ENCODE results near the gene SLC7A14. TPM values are rescaled to one million over a fixed set of nuclear protein-coding genes. Genes with fewer than 3 reads are reported as not detected.

Gene SLC7A14
- total and polyA plus RNA-seq, 2 experiments from 2014 or later: 0.05 TPM; not detected in 1

DNA sequence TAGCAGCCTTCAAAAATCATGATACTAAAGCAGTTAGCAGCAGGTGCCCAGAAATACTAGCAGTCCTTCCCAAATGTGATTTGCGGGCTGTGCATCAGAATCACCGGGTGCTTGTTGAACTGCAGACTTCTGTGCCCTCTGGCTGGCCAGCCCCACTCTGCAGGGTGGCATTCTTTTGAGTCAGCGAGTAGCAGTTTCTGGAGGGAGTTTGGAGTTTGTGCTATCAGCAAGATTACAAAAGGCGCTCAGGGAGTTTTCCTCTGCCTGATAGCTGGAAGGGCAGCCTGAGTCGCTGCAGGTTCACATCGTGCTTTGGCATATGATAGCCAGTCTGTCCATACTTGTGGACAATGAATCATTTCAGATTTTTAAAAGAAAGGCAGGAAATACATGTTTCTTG, 109.6 kb downstream of the SLC7A14 start:
- no peaks in the 10 kb centered on the region for H3K36me3 ChIP-seq (ENCODE audit: low read depth)
- no peaks in the 10 kb centered on the region for H3F3A ChIP-seq (ENCODE audit: insufficient read depth)
- no peak overlapping the region for H3K9ac ChIP-seq
- TF ChIP-seq EZH2phosphoT487 (IDR thresholded peaks at IDR 0.05; ENCODE audit: insufficient read depth, low read depth) (no peak), EZH2 (IDR thresholded peaks at IDR 0.05; ENCODE audit: insufficient read depth, poor library complexity, severe bottlenecking) (no peak)
- H3K9me3 ChIP-seq (ENCODE audit: low read depth): no peaks in the 10 kb centered on the region
- in situ Hi-C loops (cut with MboI): no loop called here
- DNase-seq: no peak
- H3K79me2 ChIP-seq (ENCODE audit: insufficient read depth): no peaks in the 10 kb centered on the region
- no peaks in the 10 kb centered on the region for H3K9me2 ChIP-seq (ENCODE audit: insufficient read depth)
- no peaks in the 10 kb centered on the region for H4K20me1 ChIP-seq (ENCODE audit: insufficient read depth)
- no peak overlapping the region for H2AFZ ChIP-seq
- no peak overlapping the region for H3K4me2 ChIP-seq (ENCODE audit: unreplicated experiment)
- H3K27me3 ChIP-seq (replicated peaks; ENCODE audit: insufficient read depth): no peaks in the 10 kb centered on the region
- no peak overlapping the region for H3K27ac ChIP-seq
- no peak overlapping the region for H3K4me3 ChIP-seq
- 78 to 90% methylated on average over 6 of the region's 6 CpGs for WGBS, 2 experiments (ENCODE audit: low coverage in 1 of 2, low lambda C conversion rate in 2 of 2, missing lambda C conversion rate in 2 of 2)
- peaks cover 5% of the 10 kb centered on the region; the same call in 1 of the 2 replicates for H3K4me1 ChIP-seq (ENCODE audit: insufficient read depth)

DNA sequence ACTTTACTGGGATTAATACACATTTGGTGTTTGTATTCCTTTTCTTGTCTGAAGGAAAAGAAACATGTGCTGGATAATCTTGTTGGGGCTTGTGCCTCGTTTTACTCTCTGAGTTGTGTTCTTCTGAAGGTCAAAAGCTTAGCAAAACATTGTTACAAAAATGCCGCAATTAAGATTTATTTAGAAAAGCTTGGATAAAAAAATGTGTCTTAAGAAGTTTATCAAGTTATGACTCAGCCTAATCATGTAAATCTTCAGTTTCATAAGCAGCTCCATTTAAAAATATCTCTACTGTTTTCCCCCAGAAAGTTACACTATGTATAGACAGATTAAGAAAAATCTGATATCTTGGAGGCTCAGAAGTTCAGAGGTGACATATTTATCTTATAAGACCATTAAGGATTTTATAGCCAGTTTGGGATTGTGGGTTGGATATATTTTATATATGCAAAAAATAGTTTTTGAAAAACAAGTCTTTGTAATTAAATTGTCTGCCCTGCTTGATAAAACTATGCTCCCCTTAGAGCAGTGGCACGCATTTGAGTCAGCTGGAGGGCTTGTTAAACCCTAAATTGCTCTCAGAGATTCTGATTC, 110.7 kb downstream of the SLC7A14 start:
- Histone ChIP-seq H3K27me3 (replicated peaks; ENCODE audit: insufficient read depth) (no peaks in the 10 kb centered on the region), H3K4me2 (ENCODE audit: unreplicated experiment) (no peak overlapping the region), H3K4me1 (ENCODE audit: insufficient read depth) (peaks cover 16% of the 10 kb centered on the region), H3K36me3 (ENCODE audit: low read depth) (no peaks in the 10 kb centered on the region), H3K9me2 (ENCODE audit: insufficient read depth) (no peaks in the 10 kb centered on the region), H3K27ac (no peak overlapping the region), H4K20me1 (ENCODE audit: insufficient read depth) (no peaks in the 10 kb centered on the region), H3K9me3 (ENCODE audit: low read depth) (no peaks in the 10 kb centered on the region), H2AFZ (no peak overlapping the region), H3K79me2 (ENCODE audit: insufficient read depth) (no peaks in the 10 kb centered on the region), H3K4me3 (no peak overlapping the region), H3F3A (ENCODE audit: insufficient read depth) (peaks cover 10% of the 10 kb centered on the region), H3K9ac (no peak overlapping the region)
- DNase-seq: peak; percentile 23
- TF ChIP-seq EZH2 (IDR thresholded peaks at IDR 0.05; ENCODE audit: insufficient read depth, poor library complexity, severe bottlenecking) (no peak), EZH2phosphoT487 (IDR thresholded peaks at IDR 0.05; ENCODE audit: insufficient read depth, low read depth) (no peak)
- 29 to 32% methylated on average over 3 of the region's 3 CpGs for WGBS, 2 experiments (ENCODE audit: low coverage in 1 of 2, low lambda C conversion rate in 2 of 2, missing lambda C conversion rate in 2 of 2)
- in situ Hi-C loops (cut with MboI): no loop called here

DNA sequence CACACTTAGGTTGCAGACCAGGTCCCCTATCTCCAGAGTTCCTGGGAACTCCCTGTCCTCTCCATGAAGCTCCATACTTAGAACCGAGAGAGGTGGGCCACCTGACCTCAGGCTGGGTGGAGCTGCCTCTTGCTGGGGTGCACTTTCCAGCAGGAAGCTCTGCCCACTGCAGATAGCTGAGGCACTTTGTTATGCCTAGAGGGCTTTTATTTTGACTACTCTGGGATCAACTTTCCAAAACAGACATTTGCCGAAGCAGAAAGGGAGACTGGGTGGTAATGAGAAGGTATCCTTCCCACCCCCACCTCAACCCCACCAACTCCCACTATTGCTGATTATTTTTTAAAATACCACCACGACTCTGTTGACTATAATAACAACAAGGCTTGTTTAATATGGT, 112.5 kb downstream of the SLC7A14 start:
- Histone ChIP-seq H4K20me1 (ENCODE audit: insufficient read depth) (no peaks in the 10 kb centered on the region), H3K36me3 (ENCODE audit: low read depth) (no peaks in the 10 kb centered on the region), H2AFZ (no peak overlapping the region), H3K9me2 (ENCODE audit: insufficient read depth) (no peaks in the 10 kb centered on the region), H3F3A (ENCODE audit: insufficient read depth) (peaks cover 26% of the 10 kb centered on the region), H3K9ac (no peak overlapping the region), H3K27ac (no peak overlapping the region), H3K79me2 (ENCODE audit: insufficient read depth) (no peaks in the 10 kb centered on the region), H3K4me2 (ENCODE audit: unreplicated experiment) (no peak overlapping the region), H3K4me3 (no peak overlapping the region), H3K9me3 (ENCODE audit: low read depth) (no peaks in the 10 kb centered on the region), H3K4me1 (ENCODE audit: insufficient read depth) (peaks cover 34% of the 10 kb centered on the region), H3K27me3 (replicated peaks; ENCODE audit: insufficient read depth) (no peaks in the 10 kb centered on the region)
- DNase-seq: no peak
- TF ChIP-seq EZH2phosphoT487 (IDR thresholded peaks at IDR 0.05; ENCODE audit: insufficient read depth, low read depth) (no peak), EZH2 (IDR thresholded peaks at IDR 0.05; ENCODE audit: insufficient read depth, poor library complexity, severe bottlenecking) (no peak)
- 65 to 78% methylated on average over 3 of the region's 3 CpGs for WGBS, 2 experiments (ENCODE audit: low coverage in 1 of 2, low lambda C conversion rate in 2 of 2, missing lambda C conversion rate in 2 of 2)
- in situ Hi-C loops (cut with MboI): no loop called here

DNA sequence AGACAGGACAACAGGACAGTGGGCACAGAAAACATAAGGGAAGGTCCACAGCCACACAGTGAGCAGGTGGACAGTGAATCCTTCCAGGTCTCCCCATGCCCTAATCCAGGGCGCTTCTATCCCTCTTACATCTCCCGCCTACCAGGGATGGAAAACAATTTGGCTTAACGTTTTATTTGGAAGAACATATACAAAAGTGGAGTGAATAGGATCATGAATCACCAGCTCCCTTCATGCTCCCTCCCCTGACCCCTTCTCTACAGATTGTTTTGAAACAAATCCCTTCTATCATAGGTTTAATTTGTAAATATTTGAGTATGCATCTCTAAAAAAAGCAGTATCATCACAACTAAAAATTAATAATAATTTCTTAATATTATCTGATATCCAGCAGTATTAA, 114.7 kb downstream of the SLC7A14 start:
- H4K20me1 ChIP-seq (ENCODE audit: insufficient read depth): no peaks in the 10 kb centered on the region
- TF ChIP-seq EZH2phosphoT487 (IDR thresholded peaks at IDR 0.05; ENCODE audit: insufficient read depth, low read depth): no peak
- no peak for TF ChIP-seq EZH2 (IDR thresholded peaks at IDR 0.05; ENCODE audit: insufficient read depth, poor library complexity, severe bottlenecking)
- H3K27ac ChIP-seq: no peak overlapping the region
- peaks cover 34% of the 10 kb centered on the region for H3K4me1 ChIP-seq (ENCODE audit: insufficient read depth)
- H3K4me2 ChIP-seq (ENCODE audit: unreplicated experiment): peak overlapping the region; percentile 51
- H3K27me3 ChIP-seq (replicated peaks; ENCODE audit: insufficient read depth): no peaks in the 10 kb centered on the region
- no peak overlapping the region for H2AFZ ChIP-seq
- no peaks in the 10 kb centered on the region for H3K9me2 ChIP-seq (ENCODE audit: insufficient read depth)
- no peak overlapping the region for H3K4me3 ChIP-seq
- H3K9ac ChIP-seq: no peak overlapping the region
- H3K79me2 ChIP-seq (ENCODE audit: insufficient read depth): no peaks in the 10 kb centered on the region
- in situ Hi-C loops (cut with MboI): no loop called here
- peaks cover 26% of the 10 kb centered on the region for H3F3A ChIP-seq (ENCODE audit: insufficient read depth)
- H3K36me3 ChIP-seq (ENCODE audit: low read depth): no peaks in the 10 kb centered on the region
- peak; percentile 9 for DNase-seq
- 63 to 67% methylated on average over 3 of the region's 3 CpGs for WGBS, 2 experiments (ENCODE audit: low coverage in 1 of 2, low lambda C conversion rate in 2 of 2, missing lambda C conversion rate in 2 of 2)
- H3K9me3 ChIP-seq (ENCODE audit: low read depth): no peaks in the 10 kb centered on the region

Data from GM23248 (cell line).